ENCODE data around the gene B3GNT2.

GRCh38 chr2:62163106-62163831 is 32.6 kb upstream of the B3GNT2 start:
- TF ChIP-seq CTCF (IDR thresholded peaks at IDR 0.05) (no peak), POLR2A (IDR thresholded peaks at IDR 0.05) (no peak), EP300 (IDR thresholded peaks at IDR 0.05) (no peak)

All from ovary (tissue), 3 donors.